ENCODE results near the gene FNDC5.

FNDC5 gene

GRCh38 chr1:32897082-32898049 is 26.7 kb upstream of the FNDC5 start:
- DNase-seq = no peak

GRCh38 chr1:32896451-32896850 is 25.7 kb upstream of the FNDC5 start:
- DNase-seq = no peak

GRCh38 chr1:32895325-32896215 is 24.9 kb upstream of the FNDC5 start:
- DNase-seq = no peak

GRCh38 chr1:32894681-32895080 is 24.0 kb upstream of the FNDC5 start:
- no peak for DNase-seq

GRCh38 chr1:32894019-32894600 is 23.4 kb upstream of the FNDC5 start:
- no peak for DNase-seq

- DNase-seq = no peak
Measured at GRCh38 chr1:32893198-32894018, 22.7 kb upstream of the FNDC5 start.

GRCh38 chr1:32892368-32893197 is 21.9 kb upstream of the FNDC5 start:
- no peak for DNase-seq

- no peak for DNase-seq
Measured at GRCh38 chr1:32891630-32892029, 20.9 kb upstream of the FNDC5 start.

- DNase-seq = no peak
Measured at GRCh38 chr1:32891241-32891570, 20.5 kb upstream of the FNDC5 start.

GRCh38 chr1:32890516-32891240 is 20.0 kb upstream of the FNDC5 start:
- no peak for DNase-seq

GRCh38 chr1:32889731-32890278 is 19.1 kb upstream of the FNDC5 start:
- no peak for DNase-seq

- DNase-seq = no peak
Measured at GRCh38 chr1:32888677-32889420, 18.1 kb upstream of the FNDC5 start.

GRCh38 chr1:32888134-32888533 is 17.4 kb upstream of the FNDC5 start:
- no peak for DNase-seq

- DNase-seq = no peak
Measured at GRCh38 chr1:32887623-32888022, 16.9 kb upstream of the FNDC5 start.

GRCh38 chr1:32886828-32887414 is 16.2 kb upstream of the FNDC5 start:
- no peak for DNase-seq

GRCh38 chr1:32886004-32886827 is 15.5 kb upstream of the FNDC5 start, which contains the start of gene HPCA:
HPCA (plus strand) TSS chr1:32886491; CDS start chr1:32888899, 2,408 bp downstream.
- no peak for DNase-seq

GRCh38 chr1:32885676-32886003 is 14.9 kb upstream of the FNDC5 start:
- no peak for DNase-seq

- no peak for DNase-seq
Measured at GRCh38 chr1:32884726-32885125, 14.0 kb upstream of the FNDC5 start.

GRCh38 chr1:32884032-32884372 is 13.3 kb upstream of the FNDC5 start:
- DNase-seq = no peak

All from NCI-H748 treated with DMSO at 0.1 percent for 48 hours (cell line).